ENCODE results near the gene TBC1D17.

DNA sequence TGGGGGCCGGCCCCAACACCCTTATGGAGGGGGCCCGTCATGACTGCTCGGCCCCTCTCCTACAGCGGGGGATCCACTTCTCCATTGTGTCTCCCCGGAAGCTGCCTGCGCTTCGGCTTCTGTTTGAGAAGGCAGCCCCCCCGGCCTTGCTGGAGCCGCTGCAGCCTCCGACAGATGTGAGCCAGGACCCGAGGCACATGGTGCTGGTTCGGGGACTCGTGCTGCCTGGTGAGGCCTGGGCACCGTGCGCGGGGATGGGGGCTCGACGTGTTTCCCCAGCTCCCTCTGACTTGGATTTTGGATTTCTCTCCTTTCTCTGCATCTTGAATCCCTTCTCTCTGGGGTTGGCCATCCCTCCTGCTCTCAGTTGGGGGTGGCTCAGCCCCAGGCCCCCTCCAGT is 47.8 kb upstream of the TBC1D17 start:
- TF ChIP-seq EP300 (IDR thresholded peaks at IDR 0.05), result no peak
- TF ChIP-seq CTCF (IDR thresholded peaks at IDR 0.05), result no peak

Measured in stomach (tissue), 4 donors.